Spleen (tissue), 11 donors: ENCODE data around the gene KCND3. TPM values are rescaled to one million over a fixed set of nuclear protein-coding genes. Genes with fewer than 3 reads are reported as not detected.

ENCODE experiments used
- DNase-seq: peaks from one replicate; pipeline ENCODE4 v3.0.0-alpha.2; 2020
- H3K27ac ChIP-seq, 8 donors: fragments of 200-600 bp; sonication (generic) in 7 of 8; 1 replicate in 4 of 8; 2 replicates in 4 of 8; pipeline versions ENCODE4 v1.5.0 to v1.8.0; 2016 to 2021; ENCODE audit warnings: inconsistent platforms in 4 of 8, mild to moderate bottlenecking in 4 of 8, moderate library complexity in 1 of 8
- H3K27me3 ChIP-seq, 7 donors: fragments of 200-600 bp; sonication (generic) in 6 of 7; replicated peaks in 1 of 7; 1 replicate in 4 of 7; 2 replicates in 3 of 7; pipeline versions ENCODE4 v1.5.0 to v1.8.0; 2016 to 2021; ENCODE audit warnings: inconsistent platforms in 3 of 7, mild to moderate bottlenecking in 1 of 7
- H3K36me3 ChIP-seq, 6 donors: fragments of 200-600 bp; sonication (generic) in 5 of 6; 1 replicate in 4 of 6; 2 replicates in 2 of 6; pipeline versions ENCODE4 v1.5.0 to v1.8.0; 2016 to 2021; ENCODE audit warnings: inconsistent platforms in 2 of 6
- H3K4me1 ChIP-seq, 6 donors: fragments of 200-600 bp; sonication (generic) in 5 of 6; 1 replicate in 3 of 6; 2 replicates in 3 of 6; pipeline versions ENCODE4 v1.5.0 to v1.8.0; 2016 to 2021; ENCODE audit warnings: inconsistent platforms in 3 of 6
- H3K4me3 ChIP-seq, 8 donors: fragments of 200-600 bp; sonication (generic) in 7 of 8; 1 replicate in 4 of 8; 2 replicates in 4 of 8; pipeline versions ENCODE4 v1.5.0 to v1.8.0; 2016 to 2021; ENCODE audit warnings: inconsistent platforms in 4 of 8, mild to moderate bottlenecking in 4 of 8, moderate library complexity in 2 of 8
- H3K9me3 ChIP-seq, 8 donors: fragments of 200-600 bp; sonication (generic) in 7 of 8; 1 replicate in 4 of 8; 2 replicates in 4 of 8; pipeline versions ENCODE4 v1.5.0 to v1.8.0; 2016 to 2021; ENCODE audit warnings: inconsistent platforms in 4 of 8
- POLR2A ChIP-seq, 3 donors: fragments of 450-650 bp; IDR thresholded peaks; one replicate each; pipeline ENCODE4 v1.5.1; 2017; ENCODE audit warnings: antibody characterized with exemption in 3 of 3, mild to moderate bottlenecking in 1 of 3
- POLR2AphosphoS5 ChIP-seq, 3 donors: sonication (generic); formaldehyde crosslinking; IDR thresholded peaks; one replicate each; pipeline ENCODE4 v1.5.1; 2017; ENCODE audit warnings: antibody characterized with exemption in 3 of 3
- WGBS, 5 donors: extraction: QIAGEN DNeasy Blood & Tissue Kit in 3 of 5; methylation state at CpG; one replicate each; pipeline versions ENCODE4 v1.1.5 to v1.1.7; 2013 to 2018; 5-methylcytosine and 5-hydroxymethylcytosine counted together
- intact Hi-C: fragments of 100-400 bp; cut with DNase I; formaldehyde crosslinking; loops from one replicate; pipeline ENCODE4 v1.15.0; 2023; ENCODE audit warnings: low total_unique reads
- polyA plus RNA-seq, 3 donors: library from polyadenylated mRNA; stranded (reverse); fragments of 200-250 nt; gene quantifications; one replicate each; pipeline ENCODE4 v1.2.1, GENCODE V29; 2013
- total RNA-seq, 7 donors: library from RNA; depleted of rRNA in 3 of 7; stranded (reverse); fragments of >200 nt in 3 of 7; fragmentation: NEBNext Ultra II Directional in 4 of 7; extraction: Animal tissue kit (Norgen Biotek cat#: 25700) in 4 of 7; gene quantifications; one replicate each; pipeline versions ENCODE4 v1.1.0 to v1.2.1, GENCODE V29; 2016 to 2021
- TF ChIP-seq, protein P1 (sequence below), 11 experiments: fragments of 200-600 bp in 7 of 11; fragments of 450-650 bp in 4 of 11; sonication (generic) in 4 of 11; IDR thresholded peaks in 8 of 11; conservative IDR thresholded peaks in 3 of 11; 1 replicate in 7 of 11; 2 replicates in 4 of 11; pipeline versions ENCODE4 v1.4.0 to v1.8.0; 2016 to 2021; ENCODE audit warnings: antibody characterized with exemption in 11 of 11, inconsistent platforms in 4 of 11, mild to moderate bottlenecking in 1 of 11
- donor health status: healthy with polysubstance abuse.
- donor health status: DM: no; HTN: no; CAD: no; lungs with moderate emphysema.
- donor health status: DM: no; HTN: no; CAD: no.
- donor health status: Bipolar disorder and iron deficiency.
- donor health status: healthy.
- donor health status: DM: no; HTN: no; CAD: no.
- donor health status: DM: yes; HTN: yes; CAD: no.

KCND3 gene
- total and polyA plus RNA-seq, 10 donors, result 0.67 to 14.2 (median 8.6) TPM

DNA sequence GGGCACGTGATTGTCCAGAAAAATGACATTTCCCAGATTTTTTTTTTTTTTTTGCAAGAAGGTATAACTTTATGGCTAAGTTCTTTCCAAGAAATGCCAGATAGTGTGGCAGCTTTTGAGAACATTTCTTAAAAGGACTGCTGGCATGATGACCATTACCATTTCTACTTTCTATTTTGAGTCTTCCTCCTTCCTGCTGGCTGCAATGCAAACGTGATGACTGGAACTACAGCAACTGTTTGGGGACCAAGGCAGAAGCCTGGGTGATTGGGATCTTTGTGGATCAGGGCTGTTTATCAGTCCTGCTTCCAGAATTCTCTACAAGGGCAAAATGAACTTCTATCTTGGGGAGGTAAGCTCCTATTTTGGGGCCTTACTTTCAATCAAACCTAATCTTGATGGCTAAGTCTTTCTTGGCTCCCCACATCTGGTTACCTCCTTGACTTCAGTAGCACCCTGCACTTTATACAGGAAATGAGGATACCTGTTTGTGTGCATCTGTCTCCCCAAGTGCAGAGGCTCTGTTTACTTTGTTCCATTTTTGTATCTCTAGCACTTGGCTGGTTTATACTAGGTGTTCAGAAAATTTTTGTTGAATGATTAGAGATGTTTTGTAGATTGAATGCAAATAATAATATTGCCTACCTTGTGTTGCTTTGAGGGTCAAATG lies 237.4 kb downstream of the KCND3 start:
- no peaks in the 10 kb centered on the region for H3K27me3 ChIP-seq
- no peak overlapping the region for H3K27ac ChIP-seq
- H3K9me3 ChIP-seq, result no peaks in the 10 kb centered on the region
- TF ChIP-seq POLR2A (IDR thresholded peaks at IDR 0.05), result no peak
- TF ChIP-seq, protein P1, sequence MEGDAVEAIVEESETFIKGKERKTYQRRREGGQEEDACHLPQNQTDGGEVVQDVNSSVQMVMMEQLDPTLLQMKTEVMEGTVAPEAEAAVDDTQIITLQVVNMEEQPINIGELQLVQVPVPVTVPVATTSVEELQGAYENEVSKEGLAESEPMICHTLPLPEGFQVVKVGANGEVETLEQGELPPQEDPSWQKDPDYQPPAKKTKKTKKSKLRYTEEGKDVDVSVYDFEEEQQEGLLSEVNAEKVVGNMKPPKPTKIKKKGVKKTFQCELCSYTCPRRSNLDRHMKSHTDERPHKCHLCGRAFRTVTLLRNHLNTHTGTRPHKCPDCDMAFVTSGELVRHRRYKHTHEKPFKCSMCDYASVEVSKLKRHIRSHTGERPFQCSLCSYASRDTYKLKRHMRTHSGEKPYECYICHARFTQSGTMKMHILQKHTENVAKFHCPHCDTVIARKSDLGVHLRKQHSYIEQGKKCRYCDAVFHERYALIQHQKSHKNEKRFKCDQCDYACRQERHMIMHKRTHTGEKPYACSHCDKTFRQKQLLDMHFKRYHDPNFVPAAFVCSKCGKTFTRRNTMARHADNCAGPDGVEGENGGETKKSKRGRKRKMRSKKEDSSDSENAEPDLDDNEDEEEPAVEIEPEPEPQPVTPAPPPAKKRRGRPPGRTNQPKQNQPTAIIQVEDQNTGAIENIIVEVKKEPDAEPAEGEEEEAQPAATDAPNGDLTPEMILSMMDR (IDR thresholded peaks at IDR 0.05 in 8 of 11, conservative IDR thresholded peaks at IDR 0.05 in 3 of 11), result no peak
- no peak for TF ChIP-seq POLR2AphosphoS5 (IDR thresholded peaks at IDR 0.05)
- H3K36me3 ChIP-seq, result no peaks in the 10 kb centered on the region
- H3K4me1 ChIP-seq, result peaks cover 9 to 27% (median 15%) of the 10 kb centered on the region in 6 donors
- intact Hi-C loops, result loop anchor here (5.0 to 10.0 kb wide), 2 partner anchors 35 to 247 kb away; partner anchors contain the start of genes ADORA3 and TMIGD3
- WGBS, 5 donors, result 42 to 51% (median 50%) methylated on average over 2 of the region's 2 CpGs
- DNase-seq, result no peak
- H3K4me3 ChIP-seq, result no peak overlapping the region

DNA sequence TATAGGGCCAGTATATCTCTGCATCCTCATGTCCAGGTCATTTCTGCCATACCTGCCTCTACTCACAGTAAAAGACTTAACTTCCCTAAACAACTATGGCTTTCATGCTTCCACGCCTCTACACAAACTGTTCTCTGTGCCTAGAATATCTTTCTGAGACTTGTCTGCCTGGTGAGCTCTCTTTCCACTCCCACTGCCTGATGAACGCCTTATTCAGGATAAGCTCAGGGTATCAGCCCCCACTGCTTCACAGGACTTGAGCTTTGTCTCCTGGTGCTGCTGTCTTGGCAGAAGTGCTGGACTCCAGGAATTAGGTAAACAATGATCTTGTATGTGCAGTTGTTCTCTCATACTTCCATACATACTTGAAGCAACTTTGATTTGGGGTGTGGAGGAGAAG lies 238.6 kb downstream of the KCND3 start:
- intact Hi-C loops, result loop anchor here (5.0 to 10.0 kb wide), 2 partner anchors 34 to 246 kb away; partner anchors contain the start of genes ADORA3 and TMIGD3
- 84 to 92% (median 91%) methylated on average over 2 of the region's 2 CpGs for WGBS, 5 donors
- no peaks in the 10 kb centered on the region for H3K27me3 ChIP-seq
- no peak for TF ChIP-seq POLR2AphosphoS5 (IDR thresholded peaks at IDR 0.05)
- TF ChIP-seq, protein P1 (IDR thresholded peaks at IDR 0.05 in 8 of 11, conservative IDR thresholded peaks at IDR 0.05 in 3 of 11), result no peak
- TF ChIP-seq POLR2A (IDR thresholded peaks at IDR 0.05), result no peak
- peaks cover 0 to 19% (median 7%) of the 10 kb centered on the region in 6 donors for H3K4me1 ChIP-seq
- no peak for DNase-seq
- H3K27ac ChIP-seq, result no peak overlapping the region
- no peaks in the 10 kb centered on the region for H3K9me3 ChIP-seq
- no peaks in the 10 kb centered on the region for H3K36me3 ChIP-seq
- no peak overlapping the region for H3K4me3 ChIP-seq

DNA sequence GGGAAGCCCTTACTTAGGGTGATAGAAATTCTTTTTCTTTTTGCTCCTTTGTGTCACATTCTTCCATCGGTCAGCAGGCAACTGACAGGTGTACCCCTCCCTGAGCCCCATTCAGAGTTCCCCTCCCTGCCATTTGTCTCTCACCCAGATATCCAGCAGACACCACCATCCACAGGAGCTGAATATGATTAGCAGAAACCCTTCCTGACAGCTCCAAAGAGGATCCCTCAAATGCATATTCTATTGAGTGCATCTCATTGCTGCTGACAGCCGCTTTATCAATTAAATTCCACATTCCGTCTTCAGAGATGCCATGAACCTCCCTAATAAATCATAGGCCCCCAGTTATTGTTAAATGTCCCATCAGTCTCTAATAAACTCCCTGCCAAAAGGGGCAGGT lies 239.8 kb downstream of the KCND3 start:
- DNase-seq, result no peak
- Histone ChIP-seq H3K9me3 (no peaks in the 10 kb centered on the region), H3K4me1 (peaks cover 0 to 14% (median 4%) of the 10 kb centered on the region in 6 donors), H3K36me3 (no peaks in the 10 kb centered on the region), H3K4me3 (no peak overlapping the region), H3K27ac (no peak overlapping the region), H3K27me3 (no peaks in the 10 kb centered on the region)
- 59 to 95% (median 84%) methylated on average over 3 of the region's 3 CpGs for WGBS, 5 donors
- intact Hi-C loops, result loop anchor here (5.0 to 10.0 kb wide), 2 partner anchors 32 to 245 kb away; partner anchors contain the start of genes ADORA3 and TMIGD3
- TF ChIP-seq POLR2AphosphoS5 (IDR thresholded peaks at IDR 0.05) (no peak), POLR2A (IDR thresholded peaks at IDR 0.05) (no peak)
- TF ChIP-seq, protein P1 (IDR thresholded peaks at IDR 0.05 in 8 of 11, conservative IDR thresholded peaks at IDR 0.05 in 3 of 11), result no peak

DNA sequence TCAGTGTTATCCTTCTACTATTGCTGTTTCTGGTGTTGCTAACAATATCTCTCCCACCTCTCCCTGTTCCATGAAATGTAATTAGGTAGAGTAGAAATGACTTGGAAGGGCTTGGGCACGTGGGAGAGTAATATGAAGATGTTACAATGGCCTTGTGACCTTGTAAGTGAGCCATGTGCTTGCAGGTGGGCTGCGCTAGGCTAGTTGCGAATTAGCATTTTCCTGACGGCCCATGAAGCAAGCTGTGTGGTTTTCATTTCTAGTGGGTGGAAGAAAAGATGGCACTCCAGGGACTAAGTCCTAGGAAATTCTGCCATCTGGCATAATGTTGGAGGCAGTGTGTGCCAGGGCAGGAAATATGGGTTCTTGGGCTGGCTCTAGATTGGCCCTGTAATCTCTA lies 241.5 kb downstream of the KCND3 start:
- Histone ChIP-seq H3K4me3 (no peak overlapping the region), H3K27ac (no peak overlapping the region), H3K36me3 (no peaks in the 10 kb centered on the region), H3K9me3 (no peaks in the 10 kb centered on the region), H3K27me3 (peaks cover 0 to 3% (median 0%) of the 10 kb centered on the region in 7 donors), H3K4me1 (peaks cover 0 to 9% (median 0%) of the 10 kb centered on the region in 6 donors)
- TF ChIP-seq POLR2A (IDR thresholded peaks at IDR 0.05) (no peak), POLR2AphosphoS5 (IDR thresholded peaks at IDR 0.05) (no peak)
- TF ChIP-seq, protein P1 (IDR thresholded peaks at IDR 0.05 in 8 of 11, conservative IDR thresholded peaks at IDR 0.05 in 3 of 11), result no peak
- intact Hi-C loops, result no loop called here
- DNase-seq, result no peak
- 76 to 83% (median 76%) methylated on average over 4 of the region's 4 CpGs for WGBS, 5 donors
